T-helper 9 cell (primary cell): ENCODE data around the gene ZNF518A.
"Not testable (repeated sequence)": the region's sequence is repeated elsewhere in the genome, so short reads cannot be mapped to it uniquely, and the experiment has no call there.

Source experiments
- DNase-seq: peaks from one replicate; pipeline ENCODE4 v3.0.0-alpha.2; 2020

Gene ZNF518A

DNA sequence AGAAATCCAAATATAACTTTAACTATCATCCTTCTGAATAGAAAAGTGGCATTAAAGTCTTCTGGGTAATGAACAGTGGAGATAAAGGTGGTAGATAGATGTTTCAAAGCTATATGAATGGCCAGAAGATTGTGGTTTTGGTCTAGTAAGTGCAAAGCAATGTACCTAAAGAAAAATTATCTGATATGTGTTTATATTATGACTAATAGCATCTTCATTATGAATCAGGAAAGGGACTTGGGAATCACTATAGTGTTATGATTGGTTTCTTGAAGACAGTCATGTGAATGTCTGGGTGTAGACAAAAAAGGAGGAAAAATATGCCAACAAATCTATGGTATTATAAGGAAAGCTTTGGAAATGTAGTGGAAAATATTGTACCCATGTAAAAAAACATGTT is 3.0 kb downstream of the ZNF518A start:
- DNase-seq = no peak

- no peak for DNase-seq
Observed at GRCh38 chr10:96136810-96137209, 6.7 kb downstream of the ZNF518A start.

GRCh38 chr10:96137567-96137966 is 7.5 kb downstream of the ZNF518A start:
- no peak for DNase-seq

- DNase-seq = no peak
Observed at GRCh38 chr10:96138102-96138501, 8.0 kb downstream of the ZNF518A start.

- no peak for DNase-seq
Observed at GRCh38 chr10:96152437-96152836, 22.3 kb downstream of the ZNF518A start.

GRCh38 chr10:96153070-96153469 is 23.0 kb downstream of the ZNF518A start:
- no peak for DNase-seq

DNA sequence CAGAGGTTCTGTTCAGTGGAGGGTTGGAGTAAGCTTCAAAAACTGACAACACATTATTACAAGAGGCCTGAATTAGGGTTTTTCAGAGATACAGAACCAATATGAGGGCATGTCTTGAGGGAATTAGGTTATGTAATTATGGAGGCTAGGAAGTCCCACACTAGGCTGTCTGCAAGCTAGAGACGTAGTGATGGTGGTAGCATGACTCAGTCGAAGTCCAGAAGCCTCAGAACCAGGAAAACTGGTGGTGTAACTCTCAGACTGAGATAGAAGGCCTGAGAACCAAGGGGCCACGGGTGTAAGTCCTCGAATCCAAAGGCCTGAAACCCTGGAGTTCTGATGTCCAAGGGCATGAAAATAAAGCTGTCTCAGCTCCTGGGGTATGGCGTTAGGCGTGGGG is 35.6 kb downstream of the ZNF518A start:
- DNase-seq = no peak

- no peak for DNase-seq
Observed at GRCh38 chr10:96168546-96168945, 38.4 kb downstream of the ZNF518A start.

DNA sequence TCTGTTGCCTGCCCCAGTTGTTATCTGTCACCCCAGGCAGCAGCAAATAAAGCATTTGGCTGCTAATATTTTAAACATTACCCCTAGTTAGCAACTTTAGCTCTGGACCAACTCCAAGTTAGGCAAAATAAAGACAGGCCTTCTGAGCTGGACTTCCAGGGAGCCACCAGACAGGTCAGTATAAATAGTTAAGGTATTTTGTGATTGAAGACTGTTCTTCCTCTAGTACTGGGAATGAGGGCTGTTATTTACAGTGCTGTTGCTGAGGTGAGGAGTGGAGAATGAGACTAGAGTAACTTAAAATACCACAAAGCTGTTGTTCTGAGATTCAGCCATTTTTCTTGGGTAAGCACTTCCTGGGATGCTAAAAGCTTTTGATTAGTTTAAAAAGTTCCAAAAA is 40.1 kb downstream of the ZNF518A start:
- DNase-seq = no peak

DNA sequence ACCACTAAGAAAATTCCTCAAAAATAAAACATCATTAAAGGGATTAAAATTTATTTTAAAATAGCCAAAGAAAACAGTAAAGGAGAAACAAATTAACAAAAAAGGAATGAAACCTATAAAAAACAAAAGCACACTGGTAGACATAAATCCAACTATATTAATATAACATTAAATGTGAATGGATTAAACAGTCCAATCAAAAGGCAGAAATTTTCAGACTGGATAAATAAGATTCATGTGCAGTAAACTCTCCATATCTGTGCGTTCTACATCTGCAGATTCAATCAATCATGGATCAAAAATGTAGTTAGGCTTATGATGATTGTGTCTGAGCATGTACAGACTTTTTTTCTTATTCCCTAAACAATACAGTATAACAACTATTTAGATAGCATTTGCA is 42.6 kb downstream of the ZNF518A start:
- DNase-seq = no peak

GRCh38 chr10:96176985-96177384 is 46.9 kb downstream of the ZNF518A start:
- DNase-seq = no peak

DNA sequence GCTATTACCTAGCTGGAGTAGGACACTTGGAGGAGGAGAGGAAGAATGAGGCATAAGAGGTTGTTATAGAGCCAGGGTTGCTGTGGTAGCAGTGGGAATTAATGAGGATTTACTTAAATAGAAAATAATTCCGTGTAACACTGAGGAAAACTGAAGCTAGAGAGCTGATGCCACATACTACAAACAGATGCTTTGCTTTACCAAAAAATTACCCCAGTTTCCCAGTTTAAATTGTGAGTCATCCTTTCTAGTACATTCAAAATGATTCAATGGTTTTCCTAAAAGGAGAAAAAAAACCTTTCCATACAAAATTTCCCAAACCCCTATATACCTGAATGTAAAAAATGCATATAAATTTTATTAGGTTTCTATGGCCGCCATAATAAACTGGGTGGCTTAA is 58.3 kb downstream of the ZNF518A start:
- DNase-seq = no peak

DNA sequence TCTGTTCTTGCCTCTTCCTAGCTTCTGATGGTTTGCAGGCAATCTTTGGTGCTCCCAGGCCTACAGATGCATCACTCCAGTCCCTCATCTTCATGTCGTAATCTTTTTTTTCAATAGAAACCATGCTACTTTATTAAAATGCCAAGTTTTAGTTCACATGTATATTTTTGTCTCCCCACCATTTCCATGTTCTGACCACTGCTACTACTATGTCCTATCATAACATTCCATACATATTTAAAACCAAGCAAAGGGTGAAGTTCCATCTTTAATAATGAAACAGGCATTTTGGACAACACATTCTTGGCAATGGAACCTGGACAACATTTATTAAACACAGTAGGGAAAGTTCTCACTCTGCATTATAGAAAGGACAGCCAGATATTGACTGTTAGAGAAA is 58.8 kb downstream of the ZNF518A start:
- no peak for DNase-seq

- not testable (repeated sequence) for DNase-seq
Observed at GRCh38 chr10:96189505-96189904, 59.4 kb downstream of the ZNF518A start.

- no peak for DNase-seq
Observed at GRCh38 chr10:96201525-96201924, 71.4 kb downstream of the ZNF518A start.

DNA sequence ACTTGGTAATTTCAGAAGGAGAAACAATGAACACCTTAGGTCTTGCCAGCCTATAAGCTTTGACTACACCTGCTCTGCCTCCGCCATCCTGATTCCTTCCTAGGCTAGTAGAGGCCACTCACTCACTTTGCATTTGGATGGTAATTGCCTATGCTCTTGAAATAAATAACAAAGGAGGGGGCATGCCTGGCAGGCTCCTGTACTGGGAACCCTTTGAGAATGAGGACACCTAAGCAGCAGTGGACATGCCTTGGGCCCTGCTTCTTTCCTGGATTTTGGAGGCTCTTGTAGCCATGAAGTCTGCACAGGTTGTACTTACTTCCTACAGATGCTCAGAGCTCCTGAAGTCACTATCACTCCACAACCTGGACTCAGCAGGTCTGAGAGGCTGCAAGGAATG is 75.5 kb downstream of the ZNF518A start:
- DNase-seq = no peak

DNA sequence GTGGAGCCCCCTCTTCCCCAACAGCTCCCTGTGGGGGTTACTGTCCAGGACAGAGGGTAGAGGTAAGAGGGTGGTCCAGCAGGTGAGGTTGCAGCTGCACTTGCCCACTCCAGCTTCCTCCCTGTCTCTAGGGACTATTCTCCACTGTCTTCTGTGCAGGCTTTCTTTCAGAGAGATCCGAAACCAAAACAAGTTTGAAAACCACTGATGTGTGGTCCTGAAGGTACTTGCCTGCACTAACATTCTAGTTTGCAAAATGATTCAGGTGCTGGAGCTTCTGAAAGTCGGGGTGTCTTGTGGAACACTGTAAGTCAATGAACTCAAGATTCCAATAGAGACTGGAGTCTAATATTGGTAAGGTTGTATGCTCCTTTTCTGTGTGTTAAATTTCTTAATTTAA is 78.2 kb downstream of the ZNF518A start:
- DNase-seq = no peak

DNA sequence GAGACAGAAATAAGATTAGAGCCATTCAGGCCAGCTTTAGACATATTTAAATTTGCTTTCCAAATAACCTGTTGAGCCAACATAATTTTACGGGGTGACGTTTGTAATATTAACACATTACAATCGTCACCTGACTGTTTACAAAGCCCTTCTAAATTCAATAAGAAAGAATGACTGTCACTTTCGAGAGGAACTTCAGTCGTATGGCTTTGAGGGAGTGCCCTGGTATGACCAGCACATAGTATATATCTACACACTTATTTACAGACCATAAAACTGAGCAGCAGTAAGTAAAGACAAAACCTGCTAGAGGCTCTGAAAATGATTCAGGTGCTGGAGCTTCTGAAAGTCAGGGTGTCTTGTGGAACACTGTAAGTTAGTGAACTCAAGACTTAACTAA is 78.8 kb downstream of the ZNF518A start:
- no peak for DNase-seq

DNA sequence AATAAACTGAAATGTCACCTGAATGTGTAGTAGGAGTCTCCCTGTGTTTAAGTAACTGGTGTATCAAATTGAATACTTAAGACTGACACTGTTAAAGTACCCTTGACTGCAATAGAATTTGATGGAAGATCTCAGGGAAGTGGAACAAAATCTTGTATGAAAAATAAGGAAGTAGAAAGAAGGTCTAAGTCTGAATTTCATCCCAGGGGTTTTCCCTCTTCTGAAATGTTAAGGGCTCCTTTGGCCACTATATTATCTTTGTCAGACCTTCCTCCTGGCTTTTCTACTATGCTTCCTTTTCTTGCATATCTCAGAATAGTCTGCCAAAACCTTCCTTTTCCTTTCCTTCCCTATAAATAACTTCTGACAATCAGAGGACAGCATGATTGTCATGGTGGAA is 81.7 kb downstream of the ZNF518A start:
- no peak for DNase-seq

DNA sequence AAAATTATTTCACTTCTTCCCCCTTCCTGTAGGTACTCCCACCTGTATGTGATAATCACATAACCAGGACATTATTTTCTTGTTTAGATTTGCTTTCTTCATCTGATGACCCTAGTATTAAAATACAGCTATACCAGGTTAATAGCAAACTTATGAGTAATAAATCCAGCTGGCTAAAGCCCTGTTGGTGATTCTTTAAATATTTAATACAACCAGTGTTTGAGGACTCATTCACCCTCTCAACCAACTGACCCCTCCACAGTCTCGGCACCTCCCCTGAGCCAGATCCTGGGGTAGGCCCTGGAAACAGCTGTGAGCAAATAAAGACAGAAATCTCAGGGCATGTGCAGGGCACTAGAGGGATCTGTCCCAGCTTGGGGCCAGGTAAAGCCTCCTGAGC is 82.8 kb downstream of the ZNF518A start:
- no peak for DNase-seq
